ENCODE measurements around the gene PACSIN3.

DNA sequence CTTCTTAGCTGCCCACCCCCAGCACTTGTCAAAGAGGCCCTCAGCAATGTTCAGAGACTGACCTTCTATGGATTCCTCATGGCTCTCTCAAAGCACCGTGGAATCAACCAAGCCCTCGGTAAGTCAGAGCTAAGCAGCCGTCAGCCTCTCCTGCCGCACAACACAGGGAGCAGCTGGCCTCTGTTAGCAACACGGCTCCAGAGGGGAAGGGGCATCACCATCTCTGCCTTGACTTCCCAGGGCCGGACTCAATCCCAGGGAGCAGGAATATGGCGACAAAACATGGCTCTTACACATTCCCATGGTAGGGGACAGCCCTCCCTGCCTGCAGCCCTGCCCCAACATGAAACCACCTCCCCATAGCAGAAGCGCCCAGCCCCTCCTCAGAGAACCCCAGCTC is 28.4 kb downstream of the PACSIN3 start:
- TF ChIP-seq, protein P1, sequence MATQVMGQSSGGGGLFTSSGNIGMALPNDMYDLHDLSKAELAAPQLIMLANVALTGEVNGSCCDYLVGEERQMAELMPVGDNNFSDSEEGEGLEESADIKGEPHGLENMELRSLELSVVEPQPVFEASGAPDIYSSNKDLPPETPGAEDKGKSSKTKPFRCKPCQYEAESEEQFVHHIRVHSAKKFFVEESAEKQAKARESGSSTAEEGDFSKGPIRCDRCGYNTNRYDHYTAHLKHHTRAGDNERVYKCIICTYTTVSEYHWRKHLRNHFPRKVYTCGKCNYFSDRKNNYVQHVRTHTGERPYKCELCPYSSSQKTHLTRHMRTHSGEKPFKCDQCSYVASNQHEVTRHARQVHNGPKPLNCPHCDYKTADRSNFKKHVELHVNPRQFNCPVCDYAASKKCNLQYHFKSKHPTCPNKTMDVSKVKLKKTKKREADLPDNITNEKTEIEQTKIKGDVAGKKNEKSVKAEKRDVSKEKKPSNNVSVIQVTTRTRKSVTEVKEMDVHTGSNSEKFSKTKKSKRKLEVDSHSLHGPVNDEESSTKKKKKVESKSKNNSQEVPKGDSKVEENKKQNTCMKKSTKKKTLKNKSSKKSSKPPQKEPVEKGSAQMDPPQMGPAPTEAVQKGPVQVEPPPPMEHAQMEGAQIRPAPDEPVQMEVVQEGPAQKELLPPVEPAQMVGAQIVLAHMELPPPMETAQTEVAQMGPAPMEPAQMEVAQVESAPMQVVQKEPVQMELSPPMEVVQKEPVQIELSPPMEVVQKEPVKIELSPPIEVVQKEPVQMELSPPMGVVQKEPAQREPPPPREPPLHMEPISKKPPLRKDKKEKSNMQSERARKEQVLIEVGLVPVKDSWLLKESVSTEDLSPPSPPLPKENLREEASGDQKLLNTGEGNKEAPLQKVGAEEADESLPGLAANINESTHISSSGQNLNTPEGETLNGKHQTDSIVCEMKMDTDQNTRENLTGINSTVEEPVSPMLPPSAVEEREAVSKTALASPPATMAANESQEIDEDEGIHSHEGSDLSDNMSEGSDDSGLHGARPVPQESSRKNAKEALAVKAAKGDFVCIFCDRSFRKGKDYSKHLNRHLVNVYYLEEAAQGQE (IDR thresholded peaks at IDR 0.05; ENCODE audit: insufficient read depth in 1 of 2, low read depth in 2 of 2, low read length in 2 of 2): no peak
- TF ChIP-seq TAF1 (IDR thresholded peaks at IDR 0.05; ENCODE audit: borderline replicate concordance, insufficient read depth, low read length): no peak

Data from PFSK-1 (cell line).